Transverse colon (tissue), 4 donors: ENCODE data around the gene CHST11. TPM values are rescaled to one million over a fixed set of nuclear protein-coding genes. Genes with fewer than 3 reads are reported as not detected.

Experiments
- DNase-seq: peaks from one replicate; pipeline ENCODE4 v3.0.0-alpha.2; 2019
- H3K27ac ChIP-seq, 4 donors: fragments of 200-600 bp; sonication (generic); 2 replicates each; pipeline ENCODE4 v1.5.1; 2016 to 2018; ENCODE audit warnings: inconsistent platforms in 4 of 4
- H3K27me3 ChIP-seq: fragments of 200-600 bp; sonication (generic); 2 replicates; pipeline ENCODE4 v1.5.1; 2017; ENCODE audit warnings: inconsistent platforms
- H3K36me3 ChIP-seq, 4 donors: fragments of 200-600 bp; sonication (generic); 2 replicates each; pipeline ENCODE4 v1.5.1; 2017 to 2019; ENCODE audit warnings: inconsistent platforms in 4 of 4
- H3K4me1 ChIP-seq, 4 donors: fragments of 200-600 bp; sonication (generic); 2 replicates each; pipeline ENCODE4 v1.5.1; 2017 to 2020; ENCODE audit warnings: inconsistent platforms in 4 of 4
- H3K4me3 ChIP-seq, 4 donors: fragments of 200-600 bp; sonication (generic); 1 replicate in 1 of 4; 2 replicates in 3 of 4; pipeline versions ENCODE4 v1.5.1 to v1.6.1; 2017 to 2019; ENCODE audit warnings: inconsistent platforms in 4 of 4
- H3K9me3 ChIP-seq, 2 donors: fragments of 200-600 bp; sonication (generic); 2 replicates each; pipeline ENCODE4 v1.5.1; 2017 to 2019; ENCODE audit warnings: inconsistent platforms in 2 of 2
- EP300 ChIP-seq: sonication (generic); formaldehyde crosslinking; IDR thresholded peaks from one replicate; pipeline ENCODE4 v1.6.1; 2017; ENCODE audit warnings: antibody characterized with exemption, low read depth
- POLR2A ChIP-seq: fragments of 450-650 bp; IDR thresholded peaks from one replicate; pipeline ENCODE4 v1.6.1; 2016; ENCODE audit warnings: antibody characterized with exemption, mild to moderate bottlenecking, moderate library complexity
- POLR2AphosphoS5 ChIP-seq, 3 donors: sonication (generic); formaldehyde crosslinking; IDR thresholded peaks; one replicate each; pipeline ENCODE4 v1.6.1; 2016; ENCODE audit warnings: antibody characterized with exemption in 3 of 3
- WGBS, 2 donors: methylation state at CpG; one replicate each; pipeline ENCODE4 v1.1.5; 2018; ENCODE audit warnings: low coverage in 1 of 2; 5-methylcytosine and 5-hydroxymethylcytosine counted together
- in situ Hi-C, 4 donors: fragments of 200-750 bp; cut with MboI; loops; one replicate each; pipeline versions ENCODE4 v1.15.0 to v1.15.1; 2017; ENCODE audit warnings: low sequenced_read_pairs in 3 of 4, low pct_ligation_motif_present in 1 of 4, low pct_unique_long_range_greater_than_20kb in 1 of 4
- intact Hi-C: fragments of 100-400 bp; cut with DNase I; formaldehyde crosslinking; loops from one replicate; pipeline ENCODE4 v1.15.1; 2023; ENCODE audit warnings: low total_unique reads
- total RNA-seq, 4 donors: library from RNA; depleted of rRNA; stranded (reverse); fragments of >200 nt; gene quantifications; one replicate each; pipeline ENCODE4 v1.1.0, GENCODE V29; 2016
- TF ChIP-seq, protein P1 (sequence below), 5 experiments: fragments of 200-600 bp in 3 of 5; fragments of 450-650 bp in 2 of 5; sonication (generic) in 3 of 5; IDR thresholded peaks; 1 replicate in 2 of 5; 2 replicates in 3 of 5; pipeline ENCODE4 v1.5.1; 2016 to 2017; ENCODE audit warnings: antibody characterized with exemption in 5 of 5, inconsistent platforms in 3 of 5, mild to moderate bottlenecking in 2 of 5, moderate library complexity in 1 of 5

Gene CHST11
- total RNA-seq, 4 donors from 2014 or later, result 4.2 to 123 (median 31.5) TPM

DNA sequence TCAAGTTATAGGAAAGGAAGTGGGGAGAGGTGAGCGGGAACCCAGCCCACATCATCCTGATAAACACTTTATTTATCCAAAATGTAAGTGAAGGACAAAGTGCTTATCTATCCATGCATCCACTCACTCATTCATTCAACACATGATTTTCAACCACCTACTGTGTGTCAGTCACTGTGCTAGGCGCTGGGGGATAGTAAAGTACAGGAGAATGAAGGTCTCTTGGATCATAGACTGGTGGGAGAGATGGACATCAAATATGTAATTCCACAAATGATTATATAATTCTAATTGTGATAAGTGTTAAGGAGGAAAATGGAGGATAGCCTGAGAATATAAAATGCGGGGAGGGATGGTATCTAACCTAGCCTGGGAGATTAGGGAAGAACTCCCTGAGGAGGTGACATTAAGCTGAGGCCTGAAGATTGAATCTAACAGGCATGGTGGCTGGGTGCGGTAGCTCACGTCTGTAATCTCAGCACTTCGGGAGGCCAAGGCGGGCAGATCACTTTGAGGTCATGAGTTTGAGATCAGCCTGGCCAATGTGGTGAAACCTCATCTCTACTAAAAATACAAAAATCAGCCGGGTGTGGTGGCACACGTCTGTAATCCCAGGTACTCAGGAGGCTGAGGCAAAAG is 41.3 kb upstream of the CHST11 start:
- WGBS, 2 donors, result 83 to 92% methylated on average over 2 to 9 of the region's 9 CpGs
- Histone ChIP-seq H3K27me3 (no peaks in the 10 kb centered on the region), H3K4me3 (no peak overlapping the region), H3K4me1 (no peaks in the 10 kb centered on the region), H3K36me3 (no peaks in the 10 kb centered on the region), H3K9me3 (no peaks in the 10 kb centered on the region), H3K27ac (no peak overlapping the region)
- DNase-seq, result no peak
- TF ChIP-seq POLR2AphosphoS5 (IDR thresholded peaks at IDR 0.05) (no peak), EP300 (no peak), POLR2A (no peak)
- TF ChIP-seq, protein P1, sequence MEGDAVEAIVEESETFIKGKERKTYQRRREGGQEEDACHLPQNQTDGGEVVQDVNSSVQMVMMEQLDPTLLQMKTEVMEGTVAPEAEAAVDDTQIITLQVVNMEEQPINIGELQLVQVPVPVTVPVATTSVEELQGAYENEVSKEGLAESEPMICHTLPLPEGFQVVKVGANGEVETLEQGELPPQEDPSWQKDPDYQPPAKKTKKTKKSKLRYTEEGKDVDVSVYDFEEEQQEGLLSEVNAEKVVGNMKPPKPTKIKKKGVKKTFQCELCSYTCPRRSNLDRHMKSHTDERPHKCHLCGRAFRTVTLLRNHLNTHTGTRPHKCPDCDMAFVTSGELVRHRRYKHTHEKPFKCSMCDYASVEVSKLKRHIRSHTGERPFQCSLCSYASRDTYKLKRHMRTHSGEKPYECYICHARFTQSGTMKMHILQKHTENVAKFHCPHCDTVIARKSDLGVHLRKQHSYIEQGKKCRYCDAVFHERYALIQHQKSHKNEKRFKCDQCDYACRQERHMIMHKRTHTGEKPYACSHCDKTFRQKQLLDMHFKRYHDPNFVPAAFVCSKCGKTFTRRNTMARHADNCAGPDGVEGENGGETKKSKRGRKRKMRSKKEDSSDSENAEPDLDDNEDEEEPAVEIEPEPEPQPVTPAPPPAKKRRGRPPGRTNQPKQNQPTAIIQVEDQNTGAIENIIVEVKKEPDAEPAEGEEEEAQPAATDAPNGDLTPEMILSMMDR (IDR thresholded peaks at IDR 0.05), result no peak
- in situ Hi-C loops, result no loop called here
- intact Hi-C loops, result no loop called here

DNA sequence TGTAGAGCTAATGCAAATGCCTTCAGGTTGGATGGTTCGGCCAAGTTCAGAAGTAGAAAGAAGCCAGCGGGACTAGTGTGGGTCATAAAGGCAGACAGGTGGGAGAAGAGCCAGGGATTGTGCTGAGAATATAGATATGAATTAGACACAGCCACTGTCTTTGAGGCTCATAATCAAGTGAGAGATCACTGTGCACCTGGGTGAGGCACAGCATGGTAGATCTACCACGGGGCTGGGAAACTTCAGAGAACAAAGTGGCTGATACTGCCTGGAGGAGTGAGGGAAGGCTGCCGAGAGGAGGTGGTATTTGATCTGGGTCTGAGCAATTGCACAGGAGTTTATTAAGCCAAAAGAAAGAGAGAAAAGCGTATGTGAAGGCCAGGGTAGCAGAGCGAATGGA is 40.6 kb upstream of the CHST11 start:
- TF ChIP-seq POLR2A, result no peak
- TF ChIP-seq, protein P1 (IDR thresholded peaks at IDR 0.05), result no peak
- no peak for TF ChIP-seq POLR2AphosphoS5 (IDR thresholded peaks at IDR 0.05)
- no peak for TF ChIP-seq EP300
- 69 to 78% methylated on average over 4 to 6 of the region's 6 CpGs for WGBS, 2 donors
- no peak overlapping the region for H3K27ac ChIP-seq
- intact Hi-C loops, result no loop called here
- DNase-seq, result no peak
- H3K36me3 ChIP-seq, result no peaks in the 10 kb centered on the region
- no peak overlapping the region for H3K4me3 ChIP-seq
- no peaks in the 10 kb centered on the region for H3K9me3 ChIP-seq
- in situ Hi-C loops, result no loop called here
- H3K27me3 ChIP-seq, result no peaks in the 10 kb centered on the region
- H3K4me1 ChIP-seq, result no peaks in the 10 kb centered on the region

- Histone ChIP-seq H3K4me1 (no peaks in the 10 kb centered on the region), H3K4me3 (no peak overlapping the region), H3K27me3 (no peaks in the 10 kb centered on the region), H3K36me3 (no peaks in the 10 kb centered on the region), H3K27ac (no peak overlapping the region), H3K9me3 (no peaks in the 10 kb centered on the region)
- in situ Hi-C loops (no loop called here), intact Hi-C loops (no loop called here)
- TF ChIP-seq, protein P1 (IDR thresholded peaks at IDR 0.05), result no peak
- TF ChIP-seq EP300 (no peak), POLR2AphosphoS5 (IDR thresholded peaks at IDR 0.05) (no peak), POLR2A (no peak)
- no peak for DNase-seq
- 0 to 44% methylated on average over 1 of the region's 1 CpG for WGBS, 2 donors
These were observed 40.2 kb upstream of the CHST11 start for GRCh38 chr12:104416585-104416984.

DNA sequence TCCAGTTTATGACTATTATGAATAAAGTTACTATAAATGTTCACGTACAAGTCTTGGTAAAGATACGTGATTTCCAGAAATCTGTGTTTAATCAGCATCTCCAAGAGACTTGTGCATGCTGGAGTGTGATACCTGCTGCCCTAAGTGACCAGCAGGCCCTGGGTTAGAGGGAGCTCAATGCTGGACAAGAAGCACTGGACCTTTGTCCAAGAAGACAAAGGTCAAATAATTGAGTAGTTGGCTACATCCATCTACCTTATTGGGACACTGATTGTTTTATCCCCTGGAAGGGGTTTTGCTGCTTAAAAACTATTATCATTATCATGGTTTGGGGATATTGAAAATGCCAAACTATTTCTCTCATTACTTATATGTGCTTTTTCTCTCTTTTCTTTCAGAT is 37.0 kb upstream of the CHST11 start:
- Histone ChIP-seq H3K27ac (no peak overlapping the region), H3K27me3 (no peaks in the 10 kb centered on the region), H3K36me3 (no peaks in the 10 kb centered on the region), H3K9me3 (no peaks in the 10 kb centered on the region), H3K4me1 (no peaks in the 10 kb centered on the region), H3K4me3 (no peak overlapping the region)
- in situ Hi-C loops (no loop called here), intact Hi-C loops (no loop called here)
- 90 to 100% methylated on average over 1 to 2 of the region's 2 CpGs for WGBS, 2 donors
- no peak for TF ChIP-seq POLR2AphosphoS5 (IDR thresholded peaks at IDR 0.05)
- no peak for TF ChIP-seq EP300
- no peak for TF ChIP-seq POLR2A
- TF ChIP-seq, protein P1 (IDR thresholded peaks at IDR 0.05), result no peak
- DNase-seq, result no peak
